Measurements from ENCODE around the gene MAST3. TPM values are rescaled to one million over a fixed set of nuclear protein-coding genes. Genes with fewer than 3 reads are reported as not detected.

MAST3 gene
- total and polyA plus RNA-seq, 2 donors (not counting 3 experiments of a cell fraction or from before 2014, with no cell fraction given): 1.5 to 2.7 TPM

DNA sequence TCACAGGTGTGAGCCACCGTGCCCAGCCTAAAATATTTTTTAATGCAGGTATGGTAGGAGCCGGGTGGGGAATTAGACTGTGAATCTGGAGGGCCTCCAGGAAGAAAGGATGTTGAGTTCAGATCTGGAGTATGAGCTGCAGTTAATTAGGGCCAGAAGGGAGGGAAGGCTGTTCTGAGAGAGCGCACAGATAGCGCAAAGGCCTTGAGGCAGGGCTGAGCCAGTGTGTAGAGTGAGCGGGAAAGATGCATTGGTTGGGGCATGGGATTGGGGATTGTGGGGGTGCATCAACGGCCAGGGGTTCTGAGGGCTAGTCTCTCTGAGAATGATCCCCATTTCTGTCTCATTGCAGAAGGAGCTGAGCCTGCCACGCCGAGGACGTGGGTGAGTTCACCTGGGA lies 9.7 kb downstream of the MAST3 start:
- FAIRE-seq (no peak), DNase-seq (ENCODE audit: low read depth, low spot score) (no peak)
- no TSS peak for BruUV-seq (replicated peaks)
- Histone ChIP-seq H3K4me3 (replicated peaks in 1 of 3; ENCODE audit: insufficient read depth in 1 of 3, low read depth in 1 of 3, low read length in 3 of 3) (no peak overlapping the region), H3K9me1 (replicated peaks; ENCODE audit: control insufficient read depth, extremely low read depth, insufficient read depth, low read length) (no peaks in the 10 kb centered on the region), H4K20me1 (replicated peaks; ENCODE audit: control insufficient read depth, extremely low read depth, insufficient read depth, low read length) (no peaks in the 10 kb centered on the region), H3K79me2 (ENCODE audit: control insufficient read depth, insufficient read depth, low read length) (no peaks in the 10 kb centered on the region), H3K27ac (ENCODE audit: insufficient read depth, low read depth, low read length) (no peak overlapping the region), H3K36me3 (ENCODE audit: control insufficient read depth in 2 of 2, extremely low read depth in 1 of 2, insufficient read depth in 2 of 2, low read length in 2 of 2) (no peaks in the 10 kb centered on the region), H3K4me1 (ENCODE audit: control insufficient read depth, extremely low read depth, insufficient read depth, low read length) (no peaks in the 10 kb centered on the region), H3K4me2 (ENCODE audit: insufficient read depth, low read length) (no peak overlapping the region), H2AFZ (ENCODE audit: low read depth, low read length) (no peak overlapping the region), H3K27me3 (ENCODE audit: control insufficient read depth in 2 of 2, insufficient read depth in 2 of 2, low read length in 2 of 2) (peaks cover 0 to 7% of the 10 kb centered on the region in 2 experiments), H3K9me3 (replicated peaks; ENCODE audit: control insufficient read depth, insufficient read depth, low read length) (no peaks in the 10 kb centered on the region), H3K9ac (replicated peaks; ENCODE audit: extremely low read depth, insufficient read depth, low read length) (no peak overlapping the region)
- intact Hi-C loops (cut with micrococcal nuclease): no loop called here
- TF ChIP-seq, protein P1, sequence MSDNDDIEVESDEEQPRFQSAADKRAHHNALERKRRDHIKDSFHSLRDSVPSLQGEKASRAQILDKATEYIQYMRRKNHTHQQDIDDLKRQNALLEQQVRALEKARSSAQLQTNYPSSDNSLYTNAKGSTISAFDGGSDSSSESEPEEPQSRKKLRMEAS (IDR thresholded peaks at IDR 0.05; ENCODE audit: insufficient read depth, insufficient read length): no peak
- TF ChIP-seq POLR2A (IDR thresholded peaks at IDR 0.05; ENCODE audit: low read depth, low read length): no peak
- CTCF ChIA-PET: interaction anchor here (0.8 to 1.1 kb wide), 3 partner anchors 10 to 45 kb away, joined by 3 read pairs; partner anchors contain the start of gene PIK3R2
- dilution Hi-C loops (cut with MboI; ENCODE audit: extremely low pct_ligation_motif_present, low sequenced_read_pairs): no loop called here
- POLR2A ChIA-PET: no interaction called here

DNA sequence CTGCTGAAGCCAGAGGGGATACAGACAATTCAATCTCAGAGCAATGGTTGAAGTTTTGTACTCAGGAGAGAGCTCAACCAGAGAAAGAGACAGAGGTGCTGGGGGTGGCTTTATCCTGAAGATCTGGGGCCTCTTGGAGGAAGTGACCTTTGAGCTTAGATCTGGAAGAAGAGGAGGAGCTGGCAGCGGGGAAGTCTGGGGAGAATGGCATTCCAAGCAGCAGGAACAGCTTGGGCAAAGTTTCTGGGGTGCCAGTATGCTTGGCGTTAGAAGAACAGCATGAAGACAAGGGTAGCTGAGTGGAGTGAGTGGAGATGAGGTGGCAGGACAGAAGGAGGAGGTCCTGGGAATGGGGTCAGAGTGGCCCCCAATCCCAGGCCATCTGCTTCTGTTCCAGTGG lies 11.3 kb downstream of the MAST3 start:
- H3K9me3 ChIP-seq (replicated peaks; ENCODE audit: control insufficient read depth, insufficient read depth, low read length): no peaks in the 10 kb centered on the region
- H3K9ac ChIP-seq (replicated peaks; ENCODE audit: extremely low read depth, insufficient read depth, low read length): no peak overlapping the region
- no TSS peak for BruUV-seq (replicated peaks)
- no peak overlapping the region for H3K4me3 ChIP-seq (replicated peaks in 1 of 3; ENCODE audit: insufficient read depth in 1 of 3, low read depth in 1 of 3, low read length in 3 of 3)
- H3K4me1 ChIP-seq (ENCODE audit: control insufficient read depth, extremely low read depth, insufficient read depth, low read length): no peaks in the 10 kb centered on the region
- H3K36me3 ChIP-seq (ENCODE audit: control insufficient read depth in 2 of 2, extremely low read depth in 1 of 2, insufficient read depth in 2 of 2, low read length in 2 of 2): no peaks in the 10 kb centered on the region
- POLR2A ChIA-PET: no interaction called here
- no peak for FAIRE-seq
- no peaks in the 10 kb centered on the region for H4K20me1 ChIP-seq (replicated peaks; ENCODE audit: control insufficient read depth, extremely low read depth, insufficient read depth, low read length)
- H3K79me2 ChIP-seq (ENCODE audit: control insufficient read depth, insufficient read depth, low read length): no peaks in the 10 kb centered on the region
- dilution Hi-C loops (cut with MboI; ENCODE audit: extremely low pct_ligation_motif_present, low sequenced_read_pairs) (no loop called here), intact Hi-C loops (cut with micrococcal nuclease) (no loop called here)
- H3K4me2 ChIP-seq (ENCODE audit: insufficient read depth, low read length): no peak overlapping the region
- no peaks in the 10 kb centered on the region for H3K9me1 ChIP-seq (replicated peaks; ENCODE audit: control insufficient read depth, extremely low read depth, insufficient read depth, low read length)
- no peak for TF ChIP-seq POLR2AphosphoS5 (IDR thresholded peaks at IDR 0.05; ENCODE audit: insufficient read depth, low read depth, low read length)
- no peak for TF ChIP-seq JUN (IDR thresholded peaks at IDR 0.05; ENCODE audit: borderline replicate concordance, insufficient read depth, insufficient read length, low read depth)
- no peak for TF ChIP-seq GATA2 (IDR thresholded peaks at IDR 0.05; ENCODE audit: insufficient read depth, insufficient read length, low read depth, low read length)
- TF ChIP-seq, protein P2, sequence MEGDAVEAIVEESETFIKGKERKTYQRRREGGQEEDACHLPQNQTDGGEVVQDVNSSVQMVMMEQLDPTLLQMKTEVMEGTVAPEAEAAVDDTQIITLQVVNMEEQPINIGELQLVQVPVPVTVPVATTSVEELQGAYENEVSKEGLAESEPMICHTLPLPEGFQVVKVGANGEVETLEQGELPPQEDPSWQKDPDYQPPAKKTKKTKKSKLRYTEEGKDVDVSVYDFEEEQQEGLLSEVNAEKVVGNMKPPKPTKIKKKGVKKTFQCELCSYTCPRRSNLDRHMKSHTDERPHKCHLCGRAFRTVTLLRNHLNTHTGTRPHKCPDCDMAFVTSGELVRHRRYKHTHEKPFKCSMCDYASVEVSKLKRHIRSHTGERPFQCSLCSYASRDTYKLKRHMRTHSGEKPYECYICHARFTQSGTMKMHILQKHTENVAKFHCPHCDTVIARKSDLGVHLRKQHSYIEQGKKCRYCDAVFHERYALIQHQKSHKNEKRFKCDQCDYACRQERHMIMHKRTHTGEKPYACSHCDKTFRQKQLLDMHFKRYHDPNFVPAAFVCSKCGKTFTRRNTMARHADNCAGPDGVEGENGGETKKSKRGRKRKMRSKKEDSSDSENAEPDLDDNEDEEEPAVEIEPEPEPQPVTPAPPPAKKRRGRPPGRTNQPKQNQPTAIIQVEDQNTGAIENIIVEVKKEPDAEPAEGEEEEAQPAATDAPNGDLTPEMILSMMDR (IDR thresholded peaks at IDR 0.05; ENCODE audit: extremely low read depth in 1 of 2, insufficient read depth in 1 of 2, low read depth in 1 of 2, low read length in 2 of 2): no peak
- TF ChIP-seq FOS (IDR thresholded peaks at IDR 0.05; ENCODE audit: borderline replicate concordance, insufficient read depth, low read length): no peak
- TF ChIP-seq, protein P1 (IDR thresholded peaks at IDR 0.05; ENCODE audit: insufficient read depth, insufficient read length): no peak
- no peak for TF ChIP-seq POLR2A (IDR thresholded peaks at IDR 0.05; ENCODE audit: low read depth, low read length)
- no peak for DNase-seq (ENCODE audit: low read depth, low spot score)
- H3K27me3 ChIP-seq (ENCODE audit: control insufficient read depth in 2 of 2, insufficient read depth in 2 of 2, low read length in 2 of 2): peaks cover 0 to 7% of the 10 kb centered on the region in 2 experiments
- H2AFZ ChIP-seq (ENCODE audit: low read depth, low read length): no peak overlapping the region
- CTCF ChIA-PET: interaction anchor here (1.2 to 6.4 kb wide), 6 partner anchors 13 to 171 kb away, joined by 3 to 138 read pairs (median 4); no protein-coding TSS in a partner anchor
- no peak overlapping the region for H3K27ac ChIP-seq (ENCODE audit: insufficient read depth, low read depth, low read length)

Measured in endothelial cell of umbilical vein (primary cell).